Lung (tissue), 12 donors: ENCODE results near the gene ZNRD2. TPM values are rescaled to one million over a fixed set of nuclear protein-coding genes. Genes with fewer than 3 reads are reported as not detected.

Source experiments
- ATAC-seq: fragments of 200-7000 bp; cut with Tn5 transposase; one replicate; pipeline ENCODE4 v1.9.1; 2020; ENCODE audit warnings: moderate number of reproducible peaks; ENCODE audit not compliant: insufficient read depth, low FRiP score
- DNase-seq, 3 donors: peaks; one replicate each; pipeline ENCODE4 v3.0.0-alpha.2; 2013 to 2017
- H3K27ac ChIP-seq, 2 donors: one replicate each; pipeline ENCODE4 v1.5.1; 2013; ENCODE audit warnings: mild to moderate bottlenecking in 2 of 2, moderate library complexity in 2 of 2, control low read depth in 1 of 2, inconsistent platforms in 1 of 2, low read depth in 1 of 2, low read length in 1 of 2
- H3K27me3 ChIP-seq, 3 donors: one replicate each; pipeline ENCODE4 v1.5.1; 2013; ENCODE audit warnings: low read length in 2 of 3; ENCODE audit not compliant: control insufficient read depth in 3 of 3, insufficient read depth in 3 of 3
- H3K36me3 ChIP-seq, 4 donors: one replicate each; pipeline ENCODE4 v1.5.1; 2013; ENCODE audit warnings: low read length in 4 of 4, mild to moderate bottlenecking in 1 of 4, moderate library complexity in 1 of 4; ENCODE audit not compliant: control insufficient read depth in 4 of 4, insufficient read depth in 4 of 4
- H3K4me1 ChIP-seq, 5 donors: one replicate each; pipeline ENCODE4 v1.5.1; 2013; ENCODE audit warnings: low read length in 5 of 5, mild to moderate bottlenecking in 2 of 5, moderate library complexity in 1 of 5; ENCODE audit not compliant: control insufficient read depth in 5 of 5, insufficient read depth in 5 of 5
- H3K4me3 ChIP-seq: one replicate; pipeline ENCODE4 v1.5.1; 2013; ENCODE audit warnings: mild to moderate bottlenecking, control low read depth, moderate library complexity
- H3K9ac ChIP-seq, 2 donors: one replicate each; pipeline ENCODE4 v1.5.1; 2013; ENCODE audit warnings: low read length in 2 of 2, control low read depth in 1 of 2; ENCODE audit not compliant: insufficient read depth in 1 of 2
- H3K9me3 ChIP-seq, 4 donors: one replicate each; pipeline ENCODE4 v1.5.1; 2013; ENCODE audit warnings: low read length in 3 of 4, mild to moderate bottlenecking in 1 of 4, moderate library complexity in 1 of 4; ENCODE audit not compliant: control insufficient read depth in 4 of 4, insufficient read depth in 3 of 4
- WGBS, 2 donors: extraction: QIAGEN DNeasy Blood & Tissue Kit; methylation state at CpG; one replicate each; pipeline ENCODE4 v1.1.7; 2013; 5-methylcytosine and 5-hydroxymethylcytosine counted together
- polyA plus RNA-seq, 2 donors: library from polyadenylated mRNA; stranded (reverse); fragments of 200-250 nt; gene quantifications; one replicate each; pipeline ENCODE4 v1.2.1, GENCODE V29; 2013
- total RNA-seq, 2 donors: library from RNA; depleted of rRNA in 1 of 2; stranded (reverse); fragments of >200 nt in 1 of 2; gene quantifications; one replicate each; pipeline ENCODE4 v1.2.1, GENCODE V29; 2014 to 2021
- TF ChIP-seq, protein P1 (sequence below): IDR thresholded peaks from 2 replicates; pipeline ENCODE4 v1.5.1; 2012; ENCODE audit warnings: mild to moderate bottlenecking; ENCODE audit errors: control extremely low read depth, extremely low read depth
- donor health status: control.
- donor health status: control.
- donor health status: Bipolar disorder and iron deficiency.
- donor health status: healthy.
- donor health status: DM: yes; HTN: yes; CAD: no.

Gene ZNRD2
- total and polyA plus RNA-seq, 4 donors = 22.0 to 81.5 (median 50.8) TPM

DNA sequence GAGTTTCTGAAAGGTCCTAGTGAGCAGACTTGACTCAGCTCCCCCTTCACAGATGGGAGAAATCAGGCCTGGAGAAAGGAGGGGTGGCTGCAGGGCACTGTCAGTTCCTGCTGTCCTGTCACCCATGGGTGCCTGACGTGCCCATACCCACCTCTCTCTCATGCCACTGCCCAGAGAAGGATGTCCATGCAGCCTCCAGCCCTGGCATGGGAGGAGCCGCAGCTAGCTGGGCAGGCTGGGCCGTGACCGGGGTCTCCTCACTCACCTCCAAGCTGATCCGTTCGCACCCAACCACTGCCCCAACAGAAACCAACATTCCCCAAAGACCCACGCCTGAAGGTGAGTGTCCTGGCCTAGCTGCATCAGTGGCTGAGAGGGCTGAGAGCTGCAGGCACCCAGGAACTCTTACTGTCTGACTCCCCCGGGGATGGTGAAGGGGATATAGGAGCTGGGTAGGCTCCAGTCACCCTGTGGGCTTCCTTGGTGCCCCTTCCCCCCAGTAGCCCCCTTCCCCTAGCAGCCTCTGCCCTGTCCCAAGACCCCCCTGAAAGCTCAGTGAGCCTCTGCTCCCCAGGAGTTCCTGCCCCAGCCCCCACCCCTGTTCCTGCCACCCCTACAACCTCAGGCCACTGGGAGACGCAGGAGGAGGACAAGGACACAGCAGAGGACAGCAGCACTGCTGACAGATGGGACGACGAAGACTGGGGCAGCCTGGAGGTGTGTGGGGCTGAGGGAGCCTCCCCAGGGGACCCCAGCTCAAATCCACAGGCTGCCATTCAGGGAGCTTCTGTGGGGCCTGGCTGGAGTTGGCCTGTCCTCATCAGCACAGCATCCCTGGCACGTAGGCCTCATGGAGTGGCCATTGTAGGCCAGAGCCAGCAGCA, 33.6 kb upstream of the ZNRD2 start:
- WGBS, 2 donors = 90 to 91% methylated on average over 12 of the region's 12 CpGs
- Histone ChIP-seq H3K27ac (no peak overlapping the region), H3K36me3 (peaks cover 3 to 57% (median 16%) of the 10 kb centered on the region in 4 donors), H3K9ac (no peak overlapping the region), H3K4me1 (peaks cover 0 to 14% (median 9%) of the 10 kb centered on the region in 5 donors), H3K4me3 (no peak overlapping the region), H3K9me3 (no peaks in the 10 kb centered on the region), H3K27me3 (no peaks in the 10 kb centered on the region)
- TF ChIP-seq, protein P1, sequence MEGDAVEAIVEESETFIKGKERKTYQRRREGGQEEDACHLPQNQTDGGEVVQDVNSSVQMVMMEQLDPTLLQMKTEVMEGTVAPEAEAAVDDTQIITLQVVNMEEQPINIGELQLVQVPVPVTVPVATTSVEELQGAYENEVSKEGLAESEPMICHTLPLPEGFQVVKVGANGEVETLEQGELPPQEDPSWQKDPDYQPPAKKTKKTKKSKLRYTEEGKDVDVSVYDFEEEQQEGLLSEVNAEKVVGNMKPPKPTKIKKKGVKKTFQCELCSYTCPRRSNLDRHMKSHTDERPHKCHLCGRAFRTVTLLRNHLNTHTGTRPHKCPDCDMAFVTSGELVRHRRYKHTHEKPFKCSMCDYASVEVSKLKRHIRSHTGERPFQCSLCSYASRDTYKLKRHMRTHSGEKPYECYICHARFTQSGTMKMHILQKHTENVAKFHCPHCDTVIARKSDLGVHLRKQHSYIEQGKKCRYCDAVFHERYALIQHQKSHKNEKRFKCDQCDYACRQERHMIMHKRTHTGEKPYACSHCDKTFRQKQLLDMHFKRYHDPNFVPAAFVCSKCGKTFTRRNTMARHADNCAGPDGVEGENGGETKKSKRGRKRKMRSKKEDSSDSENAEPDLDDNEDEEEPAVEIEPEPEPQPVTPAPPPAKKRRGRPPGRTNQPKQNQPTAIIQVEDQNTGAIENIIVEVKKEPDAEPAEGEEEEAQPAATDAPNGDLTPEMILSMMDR = no peak
- ATAC-seq (no peak), DNase-seq (no peak)

DNA sequence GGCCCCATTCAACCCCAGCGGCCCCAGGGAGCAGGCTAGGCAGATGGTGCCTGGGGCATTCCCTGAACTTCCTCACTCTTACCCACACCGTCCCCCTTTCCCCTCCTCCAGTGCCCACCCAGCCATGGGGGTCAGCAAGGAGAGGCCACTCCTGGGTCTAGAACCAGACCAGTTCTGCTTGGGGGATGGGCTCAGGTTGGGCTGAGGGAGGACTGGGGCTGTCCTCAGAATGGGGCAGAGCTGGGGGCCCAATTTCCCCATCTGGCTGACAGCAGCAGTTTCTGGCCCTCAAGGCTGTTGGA, 33.0 kb upstream of the ZNRD2 start:
- no peak overlapping the region for H3K27ac ChIP-seq
- H3K27me3 ChIP-seq = no peaks in the 10 kb centered on the region
- ATAC-seq = no peak
- TF ChIP-seq, protein P1 = no peak
- H3K36me3 ChIP-seq = peaks cover 3 to 54% (median 15%) of the 10 kb centered on the region in 4 donors
- WGBS, 2 donors = 91 to 96% methylated on average over 2 of the region's 2 CpGs
- H3K9me3 ChIP-seq = no peaks in the 10 kb centered on the region
- no peak overlapping the region for H3K4me3 ChIP-seq
- DNase-seq = no peak
- H3K4me1 ChIP-seq = peaks cover 0 to 15% (median 9%) of the 10 kb centered on the region in 5 donors
- H3K9ac ChIP-seq = no peak overlapping the region

DNA sequence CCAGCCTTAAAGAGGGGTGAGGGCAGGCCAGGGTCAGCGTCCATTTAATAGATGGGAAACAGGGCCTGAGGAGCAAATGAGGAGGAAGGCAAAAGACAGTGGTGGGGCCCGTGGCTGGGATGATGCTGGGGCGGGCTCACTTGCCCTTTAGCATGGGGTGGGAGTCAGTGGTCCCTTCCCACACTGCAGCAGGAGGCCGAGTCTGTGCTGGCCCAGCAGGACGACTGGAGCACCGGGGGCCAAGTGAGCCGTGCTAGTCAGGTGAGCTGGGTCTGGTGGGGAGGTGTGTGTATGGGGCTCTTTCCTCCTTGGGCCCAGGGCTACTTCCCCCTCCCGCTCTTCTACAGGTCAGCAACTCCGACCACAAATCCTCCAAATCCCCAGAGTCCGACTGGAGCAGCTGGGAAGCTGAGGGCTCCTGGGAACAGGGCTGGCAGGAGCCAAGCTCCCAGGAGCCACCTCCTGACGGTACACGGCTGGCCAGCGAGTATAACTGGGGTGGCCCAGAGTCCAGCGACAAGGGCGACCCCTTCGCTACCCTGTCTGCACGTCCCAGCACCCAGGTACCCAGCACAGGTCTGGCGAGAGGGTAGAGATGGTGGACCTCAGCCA, 32.6 kb upstream of the ZNRD2 start:
- Histone ChIP-seq H3K4me1 (peaks cover 0 to 15% (median 12%) of the 10 kb centered on the region in 5 donors), H3K9me3 (no peaks in the 10 kb centered on the region), H3K27ac (no peak overlapping the region), H3K27me3 (no peaks in the 10 kb centered on the region), H3K4me3 (no peak overlapping the region), H3K9ac (no peak overlapping the region), H3K36me3 (peaks cover 3 to 50% (median 15%) of the 10 kb centered on the region in 4 donors)
- 87 to 88% methylated on average over 18 of the region's 18 CpGs for WGBS, 2 donors
- TF ChIP-seq, protein P1 = no peak
- ATAC-seq (no peak), DNase-seq (no peak)
